ENCODE results near the gene MYO1B. TPM values are rescaled to one million over a fixed set of nuclear protein-coding genes. Genes with fewer than 3 reads are reported as not detected.
A peak's percentile ranks its signal among the peaks of the same experiment; 100 is the strongest.

The MYO1B gene
- total RNA-seq, 1 donor, result 177 TPM

DNA sequence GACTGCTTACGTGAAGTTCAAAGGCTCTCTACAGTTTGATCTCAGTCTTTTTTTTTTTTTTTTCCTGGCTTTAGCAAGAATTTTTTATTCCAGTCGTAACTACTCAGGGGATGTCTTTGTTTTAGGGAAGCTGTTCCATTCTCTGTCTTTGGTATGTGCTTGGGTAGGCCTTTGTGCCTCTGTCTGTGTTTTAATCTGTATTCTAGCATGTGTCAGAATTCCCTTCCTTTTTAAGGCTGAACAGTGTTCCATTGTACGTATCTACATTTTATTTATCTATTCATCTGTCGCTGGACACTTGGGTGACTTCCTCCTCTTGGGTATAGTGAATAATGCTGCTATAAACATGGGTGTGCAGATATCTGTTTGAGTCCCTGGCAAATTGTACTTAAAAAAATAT, 42.6 kb downstream of the MYO1B start:
- TF ChIP-seq, protein P1, sequence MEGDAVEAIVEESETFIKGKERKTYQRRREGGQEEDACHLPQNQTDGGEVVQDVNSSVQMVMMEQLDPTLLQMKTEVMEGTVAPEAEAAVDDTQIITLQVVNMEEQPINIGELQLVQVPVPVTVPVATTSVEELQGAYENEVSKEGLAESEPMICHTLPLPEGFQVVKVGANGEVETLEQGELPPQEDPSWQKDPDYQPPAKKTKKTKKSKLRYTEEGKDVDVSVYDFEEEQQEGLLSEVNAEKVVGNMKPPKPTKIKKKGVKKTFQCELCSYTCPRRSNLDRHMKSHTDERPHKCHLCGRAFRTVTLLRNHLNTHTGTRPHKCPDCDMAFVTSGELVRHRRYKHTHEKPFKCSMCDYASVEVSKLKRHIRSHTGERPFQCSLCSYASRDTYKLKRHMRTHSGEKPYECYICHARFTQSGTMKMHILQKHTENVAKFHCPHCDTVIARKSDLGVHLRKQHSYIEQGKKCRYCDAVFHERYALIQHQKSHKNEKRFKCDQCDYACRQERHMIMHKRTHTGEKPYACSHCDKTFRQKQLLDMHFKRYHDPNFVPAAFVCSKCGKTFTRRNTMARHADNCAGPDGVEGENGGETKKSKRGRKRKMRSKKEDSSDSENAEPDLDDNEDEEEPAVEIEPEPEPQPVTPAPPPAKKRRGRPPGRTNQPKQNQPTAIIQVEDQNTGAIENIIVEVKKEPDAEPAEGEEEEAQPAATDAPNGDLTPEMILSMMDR (IDR thresholded peaks at IDR 0.05; ENCODE audit: insufficient read depth, low read depth, low read length), result no peak

DNA sequence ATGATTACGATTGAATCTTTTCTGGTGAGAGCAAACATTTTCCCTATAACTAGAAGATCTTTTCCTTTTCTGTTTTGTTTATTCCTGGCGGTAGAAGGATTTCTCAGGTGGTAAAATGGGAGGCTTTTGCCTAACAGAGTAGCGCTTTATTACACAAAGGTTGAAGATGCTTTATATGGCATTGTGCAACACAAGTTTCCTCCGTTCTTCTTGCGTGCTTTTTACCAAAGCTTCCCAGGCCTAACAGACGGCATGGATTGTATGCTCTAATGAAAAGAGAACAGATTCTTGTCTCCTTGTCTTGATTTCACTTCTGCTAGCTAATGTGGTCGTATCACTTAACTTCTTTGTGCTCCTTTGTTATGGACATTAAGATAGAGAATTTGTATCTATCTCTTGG, 43.8 kb downstream of the MYO1B start:
- no peak overlapping the region for H3K4me3 ChIP-seq (ENCODE audit: low read depth, low read length)
- TF ChIP-seq, protein P1 (IDR thresholded peaks at IDR 0.05; ENCODE audit: insufficient read depth, low read depth, low read length), result no peak
- DNase-seq (ENCODE audit: low read depth), result no peak

More for the DNA sequence above, 42.6 kb downstream of the MYO1B start:
- DNase-seq (ENCODE audit: low read depth), result no peak
- H3K4me3 ChIP-seq (ENCODE audit: low read depth, low read length), result no peak overlapping the region

DNA sequence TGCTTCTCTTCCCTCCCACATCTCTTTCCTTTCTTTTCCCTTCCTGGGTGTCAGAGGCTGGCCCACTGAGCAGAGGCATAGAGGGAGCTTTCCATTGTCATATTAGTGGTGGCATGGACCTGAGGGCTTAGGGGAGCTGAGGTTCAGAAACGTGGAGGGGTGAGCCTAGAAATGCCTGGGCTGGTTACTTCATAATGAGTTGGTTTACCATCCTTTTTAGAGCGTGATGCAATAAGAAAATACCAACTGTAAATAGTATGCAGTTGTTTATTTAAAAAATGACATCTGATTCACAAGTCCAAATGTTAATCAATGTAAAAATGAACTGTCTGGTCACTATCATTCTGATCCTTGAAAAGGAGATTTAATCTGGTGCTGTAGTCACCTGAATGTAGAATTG, 46.3 kb downstream of the MYO1B start:
- TF ChIP-seq, protein P1 (IDR thresholded peaks at IDR 0.05; ENCODE audit: insufficient read depth, low read depth, low read length), result no peak
- no peak overlapping the region for H3K4me3 ChIP-seq (ENCODE audit: low read depth, low read length)
- peak; percentile 15 for DNase-seq (ENCODE audit: low read depth)

DNA sequence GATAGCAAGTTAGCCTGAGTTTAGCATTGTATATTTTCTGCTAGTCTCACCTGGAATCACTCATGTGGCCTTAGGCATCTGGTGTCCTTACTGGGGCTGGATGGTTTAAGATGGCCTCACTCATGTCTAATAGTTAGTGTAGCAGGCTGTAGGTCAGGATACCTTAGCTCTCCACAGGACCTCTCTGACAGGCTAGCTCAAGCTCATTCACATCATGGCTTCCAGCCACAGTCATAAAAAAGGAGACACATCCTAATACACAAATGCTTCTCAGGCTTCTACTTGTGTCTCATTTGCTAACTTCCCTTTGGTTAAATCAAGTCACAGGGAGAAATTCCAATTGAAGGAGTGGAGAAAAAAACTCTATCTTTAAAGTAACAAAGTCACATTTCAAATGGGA, 47.7 kb downstream of the MYO1B start:
- TF ChIP-seq, protein P1 (IDR thresholded peaks at IDR 0.05; ENCODE audit: insufficient read depth, low read depth, low read length), result no peak
- no peak overlapping the region for H3K4me3 ChIP-seq (ENCODE audit: low read depth, low read length)
- no peak for DNase-seq (ENCODE audit: low read depth)

DNA sequence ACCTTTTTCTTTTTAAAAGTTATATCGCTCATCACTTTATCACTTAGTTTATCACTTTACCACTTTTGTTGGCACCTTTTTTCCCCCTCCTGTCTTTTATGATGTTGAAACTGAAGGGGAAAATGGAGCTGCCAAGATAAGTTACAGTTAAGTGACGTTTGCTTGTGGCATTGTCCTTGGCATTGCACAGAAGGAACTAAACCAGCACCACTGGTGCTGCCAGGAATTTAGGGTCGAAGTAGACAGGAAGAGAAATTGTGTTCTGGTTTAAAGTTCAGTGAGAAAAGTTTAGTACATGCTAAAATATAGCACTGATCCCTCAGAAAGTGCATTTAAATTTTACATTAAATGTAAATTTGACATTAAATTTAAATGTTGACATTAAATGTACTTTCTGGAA, 49.9 kb downstream of the MYO1B start:
- no peak for DNase-seq (ENCODE audit: low read depth)
- TF ChIP-seq, protein P1 (IDR thresholded peaks at IDR 0.05; ENCODE audit: insufficient read depth, low read depth, low read length), result no peak
- no peak overlapping the region for H3K4me3 ChIP-seq (ENCODE audit: low read depth, low read length)

DNA sequence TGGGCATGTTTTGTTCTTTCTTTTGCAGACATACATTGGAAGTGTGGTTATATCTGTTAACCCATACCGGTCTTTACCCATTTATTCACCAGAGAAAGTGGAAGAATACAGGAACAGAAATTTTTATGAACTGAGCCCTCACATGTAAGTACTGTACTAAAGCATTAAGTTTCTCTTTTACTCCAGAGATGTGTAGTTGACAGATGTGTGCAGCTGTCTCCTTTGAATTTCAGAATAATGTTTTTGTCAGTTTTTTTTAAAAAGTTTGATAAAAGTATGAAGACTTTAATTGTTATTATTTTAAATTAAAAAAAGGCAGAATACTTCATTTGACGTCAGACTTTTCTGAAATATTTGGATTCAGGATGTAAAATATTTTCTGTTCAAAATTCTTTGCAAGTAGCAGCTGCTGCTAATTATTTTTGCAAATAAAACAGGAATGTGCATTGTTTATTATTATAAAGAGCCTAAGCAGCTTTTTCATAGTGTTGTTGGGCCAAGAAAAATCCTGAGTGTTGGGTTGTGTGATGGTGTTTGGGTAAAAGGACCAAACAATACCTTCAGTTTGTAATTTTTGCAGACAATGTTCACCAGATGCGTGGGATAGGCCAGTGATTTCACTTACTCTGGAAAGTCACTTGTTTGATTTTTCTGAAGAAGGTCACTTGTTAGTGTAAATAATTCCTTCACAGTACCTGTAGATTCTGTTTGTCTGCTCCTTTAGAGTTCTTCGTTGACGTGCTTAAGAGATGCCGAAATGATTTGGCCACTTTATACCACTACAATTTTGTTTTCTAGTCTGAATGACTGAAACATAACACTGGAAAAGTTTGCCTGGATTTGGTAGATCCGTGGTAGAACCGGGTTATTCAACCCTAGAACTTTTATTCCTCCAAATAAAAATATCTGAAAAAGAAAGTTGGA, 51.1 kb downstream of the MYO1B start:
- no peak overlapping the region for H3K4me3 ChIP-seq (ENCODE audit: low read depth, low read length)

More for the DNA sequence above, 51.1 kb downstream of the MYO1B start:
- TF ChIP-seq, protein P1 (IDR thresholded peaks at IDR 0.05; ENCODE audit: insufficient read depth, low read depth, low read length), result no peak
- DNase-seq (ENCODE audit: low read depth), result peak; percentile 62
